Mammary epithelial cell (primary cell): ENCODE results near the gene ST8SIA3.

Experiments used
- CTCF ChIP-seq, 2 donors: IDR thresholded peaks in 1 of 2; conservative IDR thresholded peaks in 1 of 2; 2 replicates each; pipeline ENCODE4 v1.5.1; 2011 to 2012; ENCODE audit warnings: inconsistent platforms in 2 of 2, low read length in 2 of 2, mild to moderate bottlenecking in 2 of 2, control low read depth in 1 of 2, low read depth in 1 of 2; ENCODE audit not compliant: insufficient read depth in 1 of 2; ENCODE audit errors: extremely low read depth in 1 of 2
- EZH2 ChIP-seq: IDR thresholded peaks from 2 replicates; pipeline ENCODE4 v1.6.1; 2012; ENCODE audit warnings: low read length, inconsistent platforms, borderline replicate concordance

- TF ChIP-seq CTCF (conservative IDR thresholded peaks at IDR 0.05 in 1 of 2, IDR thresholded peaks at IDR 0.05 in 1 of 2; ENCODE audit: extremely low read depth in 1 of 2, insufficient read depth in 1 of 2, low read depth in 1 of 2, low read length in 2 of 2) (no peak), EZH2 (no peak)
These were observed 8.5 kb upstream of the ST8SIA3 start for GRCh38 chr18:57343833-57344232.
